GM18499 (cell line): ENCODE results near the gene SPINDOC.
"Not testable (repeated sequence)": the region's sequence is repeated elsewhere in the genome, so short reads cannot be mapped to it uniquely, and the experiment has no call there.

Experiments
- ATAC-seq: cut with Tn5 transposase; IDR thresholded peaks from one replicate; pipeline ENCODE4 v1.9.1; 2021; ENCODE audit warnings: moderate number of reproducible peaks; ENCODE audit not compliant: insufficient read depth, unreplicated experiment

The SPINDOC gene

DNA sequence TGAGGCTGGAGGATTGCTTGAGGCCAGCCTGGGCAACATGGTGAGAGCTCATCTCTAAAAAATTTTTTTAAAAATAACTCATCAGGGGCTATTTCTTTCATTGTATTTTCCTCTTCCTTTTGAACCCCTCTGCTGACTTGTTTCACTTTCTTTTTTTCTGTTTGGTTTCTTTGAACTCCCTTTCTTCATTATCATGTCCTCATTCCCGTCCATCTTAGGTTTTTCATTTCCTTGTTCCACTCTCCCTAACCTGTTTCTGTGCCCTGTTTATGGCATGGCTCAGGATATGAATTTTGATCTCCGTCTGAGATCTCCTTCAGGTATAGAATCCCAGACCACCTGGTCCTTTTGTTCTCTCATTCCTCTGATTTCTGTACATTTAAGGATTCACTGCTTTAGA, 38.1 kb downstream of the SPINDOC start:
- no peak for ATAC-seq

DNA sequence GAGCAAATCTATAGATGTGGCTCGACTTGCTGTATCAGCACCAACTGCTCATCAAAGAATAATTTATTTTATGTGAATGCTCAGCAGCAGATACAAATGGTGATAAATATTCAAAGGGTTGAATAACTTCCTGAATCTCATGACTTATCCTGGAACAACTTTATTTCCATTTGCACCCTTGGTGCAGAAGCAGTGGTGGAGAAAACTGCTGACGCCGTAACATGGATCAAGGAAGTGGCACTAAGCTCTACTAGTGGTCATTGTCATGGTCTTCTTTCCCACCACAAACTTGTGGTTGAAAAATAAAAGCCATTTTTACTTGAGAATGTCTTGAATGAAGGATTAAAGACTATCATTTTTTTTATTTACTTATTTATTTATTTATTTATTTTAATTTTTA, 40.2 kb downstream of the SPINDOC start:
- no peak for ATAC-seq

DNA sequence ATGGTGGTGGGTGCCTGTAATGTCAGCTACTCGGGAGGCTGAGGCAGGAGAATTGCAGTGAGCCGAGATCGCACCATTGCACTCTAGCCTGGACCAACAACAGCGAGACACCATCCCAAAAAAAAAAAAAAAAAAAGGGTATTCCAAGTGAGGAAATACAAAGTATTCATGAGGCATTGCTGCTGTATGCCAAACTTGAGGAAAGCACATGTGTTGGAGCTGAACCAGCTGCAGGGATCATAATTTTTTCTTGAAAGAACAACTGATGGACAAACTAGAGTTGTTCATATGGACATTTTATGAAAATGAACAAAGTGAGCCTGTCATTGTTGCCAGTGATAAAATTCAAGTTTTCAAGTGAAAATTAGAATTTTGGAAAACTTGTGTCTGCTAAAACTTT, 41.4 kb downstream of the SPINDOC start:
- ATAC-seq, result no peak

DNA sequence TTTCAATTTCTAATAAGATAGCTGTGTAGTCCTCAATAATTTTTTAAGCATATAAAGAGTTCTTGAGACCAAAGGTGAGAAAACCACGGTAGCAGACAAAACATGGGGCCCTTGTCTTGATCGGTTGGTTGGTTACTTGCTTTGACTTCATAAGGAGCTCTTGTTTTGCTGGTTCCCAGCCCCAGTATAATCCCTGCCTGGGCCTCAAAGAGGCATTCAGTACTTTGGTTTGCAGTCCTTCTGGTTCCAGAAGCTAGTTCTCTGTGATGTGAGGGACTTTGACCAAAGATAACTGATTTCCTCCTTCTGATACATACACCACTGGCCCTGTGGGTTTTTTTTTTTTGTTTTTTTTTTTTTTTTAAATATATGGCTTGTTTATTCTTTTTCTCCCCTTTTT, 42.7 kb downstream of the SPINDOC start:
- no peak for ATAC-seq

DNA sequence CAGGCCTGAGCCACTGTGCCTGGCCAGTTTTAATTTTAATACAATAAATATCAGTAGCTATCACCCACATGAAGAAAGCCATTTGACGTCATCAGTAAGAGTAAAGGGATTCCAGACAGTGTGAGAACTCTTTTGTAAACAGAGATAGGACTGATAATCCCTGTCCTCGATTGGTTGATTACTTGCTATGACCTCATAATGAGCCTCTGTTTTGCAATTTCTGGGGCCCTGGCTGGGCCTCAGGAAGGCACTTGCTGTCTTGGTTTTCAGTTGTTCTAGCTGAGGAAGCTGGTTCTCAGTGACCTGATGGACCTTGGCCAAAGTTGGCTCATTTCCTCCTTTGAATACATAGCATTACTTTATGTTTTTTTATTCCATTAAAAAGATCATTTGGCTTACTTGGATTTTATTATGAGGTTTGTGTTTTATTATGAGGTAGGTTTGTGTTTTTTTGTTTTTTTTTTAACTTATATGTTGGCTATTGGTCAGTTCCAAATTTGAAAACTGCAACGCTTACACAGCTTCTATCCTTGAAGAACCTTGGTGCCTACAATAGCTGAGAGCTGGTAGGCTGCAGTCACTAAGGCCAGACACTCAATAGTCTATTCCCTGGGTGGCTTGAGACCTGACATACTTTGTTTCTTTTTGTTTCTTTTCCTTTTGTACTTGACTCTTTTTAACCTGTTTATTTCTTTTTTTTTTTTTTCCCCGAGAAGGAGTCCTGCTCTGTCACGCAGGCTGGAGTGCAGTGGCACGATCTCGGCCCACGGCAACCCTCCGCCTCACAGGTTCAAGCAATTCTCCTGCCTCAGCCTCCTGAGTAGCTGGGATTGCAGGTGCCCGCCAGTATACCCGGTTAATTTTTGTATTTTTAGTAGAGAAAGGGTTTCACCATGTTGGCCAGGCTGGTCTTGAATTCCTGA, 45.6 kb downstream of the SPINDOC start:
- ATAC-seq, result no peak

DNA sequence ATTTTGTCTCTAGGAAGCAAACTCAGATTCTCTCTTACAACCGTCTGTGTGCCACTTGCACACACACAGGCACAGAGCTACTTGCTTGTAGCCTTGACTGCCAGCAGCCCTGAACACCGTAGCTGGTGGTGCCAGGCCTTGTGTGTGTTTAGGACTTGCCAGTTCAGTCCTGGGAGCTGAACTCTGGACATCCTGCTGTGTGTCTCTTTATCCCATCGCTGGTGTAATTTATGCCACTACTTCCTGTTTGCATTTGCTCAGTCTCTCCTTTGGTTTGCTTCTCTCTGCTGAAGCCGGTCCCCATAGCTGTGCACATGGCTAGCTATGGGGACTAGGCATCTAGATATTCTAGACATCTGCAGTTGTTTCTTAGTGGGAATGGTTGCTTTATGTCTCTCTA, 49.7 kb downstream of the SPINDOC start:
- no peak for ATAC-seq

DNA sequence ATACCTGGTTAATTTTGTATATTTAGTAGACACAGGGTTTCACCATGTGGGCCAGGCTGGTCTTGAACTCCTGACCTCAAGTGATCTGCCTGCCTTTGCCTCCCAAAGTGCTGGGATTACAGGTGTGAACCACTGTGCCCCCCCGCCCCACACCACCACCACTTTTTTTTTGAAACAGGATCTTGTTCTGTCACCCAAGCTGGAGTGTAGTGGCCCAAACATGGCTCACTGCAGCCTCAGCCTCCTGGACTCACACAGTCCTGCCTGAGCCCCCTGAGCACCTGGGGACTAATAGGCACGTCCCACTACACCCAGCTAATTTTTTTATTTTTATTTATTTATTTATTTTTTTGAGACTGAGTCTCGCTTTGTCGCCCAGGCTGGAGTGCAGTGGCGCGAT, 50.4 kb downstream of the SPINDOC start:
- not testable (repeated sequence) for ATAC-seq

DNA sequence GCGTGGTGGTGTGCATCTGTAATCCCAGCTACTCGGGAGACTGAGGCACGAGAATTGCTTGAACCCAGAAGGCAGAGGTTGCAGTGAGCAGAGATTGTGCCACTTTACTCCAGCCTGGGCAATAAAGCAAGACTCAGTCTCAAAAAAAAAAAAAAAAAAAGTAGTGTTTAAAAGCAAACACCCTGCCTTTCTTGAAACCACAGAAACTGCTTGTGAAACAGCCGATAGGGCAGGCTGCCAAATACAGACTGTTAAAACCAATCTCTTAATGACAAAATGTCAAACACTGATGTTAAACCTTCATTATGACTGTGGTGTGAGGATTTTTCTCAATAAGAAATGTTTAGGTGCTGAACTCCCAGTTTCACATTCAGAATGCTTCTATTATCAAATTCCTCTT, 53.0 kb downstream of the SPINDOC start:
- no peak for ATAC-seq

DNA sequence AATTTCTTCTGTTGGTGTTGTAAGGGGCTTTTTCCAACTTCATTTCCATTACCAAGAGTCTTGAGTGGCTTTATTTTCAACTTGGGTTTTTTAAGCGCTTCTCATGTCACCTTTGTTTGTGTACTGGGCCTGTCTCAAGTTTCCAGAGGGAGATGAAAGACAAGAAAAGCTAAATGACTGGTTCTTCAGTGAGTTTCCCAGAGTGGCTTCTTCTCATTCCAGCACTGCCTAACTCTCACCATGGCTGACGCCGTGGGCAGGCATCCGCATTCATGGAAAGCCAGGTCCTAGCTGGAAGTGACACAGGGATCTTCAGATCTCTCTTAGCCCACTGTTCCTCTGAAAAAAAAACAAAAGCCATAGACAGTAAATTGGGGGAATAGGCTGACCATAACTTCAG, 54.3 kb downstream of the SPINDOC start:
- no peak for ATAC-seq

DNA sequence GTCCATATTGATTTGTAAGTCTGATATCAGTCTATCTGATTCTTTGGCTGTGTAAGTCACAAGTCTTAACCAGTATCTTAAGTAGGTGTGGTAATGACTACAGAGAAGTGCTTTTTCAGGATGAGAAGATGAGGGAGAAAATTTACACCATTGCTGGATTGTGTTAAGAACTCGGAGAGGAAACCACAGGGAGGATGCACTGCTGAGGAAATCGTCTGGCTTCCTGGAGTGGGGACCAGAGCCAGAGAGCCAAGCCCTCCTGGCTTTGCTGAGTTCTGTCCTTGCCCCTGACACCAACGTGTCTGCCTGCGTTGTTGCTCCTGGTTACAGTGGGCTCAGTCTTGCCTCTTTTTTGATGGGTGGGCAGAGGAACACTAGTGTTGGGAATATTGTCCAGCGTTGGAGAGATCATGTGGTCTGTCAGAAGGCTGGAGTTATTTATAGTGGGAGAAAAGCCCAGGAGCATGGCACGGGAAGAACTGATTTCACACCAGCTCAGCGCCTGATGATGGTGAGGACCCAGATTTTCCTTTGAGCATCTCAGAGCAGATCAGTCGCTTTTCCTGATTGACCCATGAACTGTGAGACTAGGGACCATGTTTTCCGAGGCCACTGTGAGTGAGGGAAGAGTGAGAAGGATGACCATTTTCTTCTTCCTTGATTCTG, 55.3 kb downstream of the SPINDOC start:
- no peak for ATAC-seq

DNA sequence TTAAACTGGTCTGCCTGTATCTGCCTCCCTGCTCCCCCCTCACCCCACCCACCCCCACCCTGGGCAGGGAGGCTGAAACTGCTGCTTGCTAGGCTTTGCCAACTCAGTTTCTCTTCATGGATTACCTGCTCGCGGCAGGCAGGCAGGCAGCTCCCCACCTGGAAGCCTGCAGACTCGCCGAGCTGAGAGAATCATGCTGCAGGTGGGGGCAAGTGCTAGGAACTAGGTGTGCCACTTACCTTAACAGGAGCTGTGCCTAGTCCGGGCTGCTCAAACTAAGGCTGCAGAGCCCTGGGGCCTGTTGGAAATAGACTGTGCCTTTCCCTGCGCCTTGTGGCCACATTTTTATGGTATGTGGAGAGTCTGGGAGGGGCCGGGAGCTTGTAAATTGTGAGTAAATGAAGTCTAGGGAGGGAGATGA, 55.9 kb downstream of the SPINDOC start:
- ATAC-seq, result no peak

DNA sequence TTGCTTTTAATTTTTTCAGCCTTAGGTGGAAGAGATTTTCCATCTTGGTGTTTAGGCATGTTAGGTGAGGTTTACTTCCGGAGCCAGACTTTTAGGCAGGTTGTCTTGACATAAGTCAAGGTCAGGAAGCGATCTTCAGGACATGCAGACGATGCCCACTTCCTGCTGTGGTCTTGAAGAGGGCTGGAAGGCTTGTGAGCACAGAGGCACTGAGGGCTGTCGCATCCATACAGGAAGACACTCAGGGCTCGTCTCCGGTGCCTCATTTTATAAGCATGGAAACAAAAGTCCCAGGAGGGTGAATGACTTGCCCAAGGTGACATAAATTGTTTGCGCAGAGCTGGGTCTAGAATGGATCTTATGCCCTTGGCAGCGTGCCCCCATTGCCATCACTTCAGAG, 56.4 kb downstream of the SPINDOC start:
- ATAC-seq, result no peak

DNA sequence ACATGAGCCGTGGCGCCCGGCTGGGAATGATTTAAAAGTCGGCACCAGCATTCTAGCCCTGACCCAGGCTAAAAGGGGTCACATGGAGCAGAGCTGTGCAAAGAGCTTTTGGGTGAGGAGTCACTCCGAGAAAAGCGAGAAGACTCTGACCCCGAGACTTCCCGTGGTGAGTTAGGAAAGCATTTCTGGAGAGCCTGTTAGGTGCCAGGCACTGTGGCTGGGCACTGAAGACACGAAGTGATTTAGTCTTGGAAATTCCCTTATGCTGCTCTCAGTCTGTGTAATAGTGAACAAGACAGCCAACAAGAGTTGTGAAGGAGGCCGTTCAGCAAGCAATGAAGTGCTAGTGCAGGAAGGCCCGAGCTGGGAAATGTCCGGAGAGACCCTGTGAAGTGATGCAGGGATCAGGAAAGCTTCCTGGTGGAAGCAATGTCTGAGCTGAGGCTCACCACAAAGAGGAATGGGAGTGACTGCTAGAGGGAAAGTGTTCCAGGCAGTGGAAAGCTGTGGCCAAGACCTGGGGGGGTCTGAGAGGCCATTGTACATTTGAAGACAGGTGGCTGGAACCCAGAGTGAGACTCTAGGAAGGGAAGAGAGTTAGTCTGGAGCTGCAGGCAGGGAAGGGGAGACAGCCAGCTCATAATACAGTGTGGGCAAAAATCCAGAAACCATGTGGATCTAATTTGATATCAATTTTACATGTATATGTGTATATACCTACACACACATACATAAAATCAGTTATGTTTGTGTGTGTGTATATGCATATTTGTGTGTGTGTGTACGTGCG, 57.3 kb downstream of the SPINDOC start:
- no peak for ATAC-seq

DNA sequence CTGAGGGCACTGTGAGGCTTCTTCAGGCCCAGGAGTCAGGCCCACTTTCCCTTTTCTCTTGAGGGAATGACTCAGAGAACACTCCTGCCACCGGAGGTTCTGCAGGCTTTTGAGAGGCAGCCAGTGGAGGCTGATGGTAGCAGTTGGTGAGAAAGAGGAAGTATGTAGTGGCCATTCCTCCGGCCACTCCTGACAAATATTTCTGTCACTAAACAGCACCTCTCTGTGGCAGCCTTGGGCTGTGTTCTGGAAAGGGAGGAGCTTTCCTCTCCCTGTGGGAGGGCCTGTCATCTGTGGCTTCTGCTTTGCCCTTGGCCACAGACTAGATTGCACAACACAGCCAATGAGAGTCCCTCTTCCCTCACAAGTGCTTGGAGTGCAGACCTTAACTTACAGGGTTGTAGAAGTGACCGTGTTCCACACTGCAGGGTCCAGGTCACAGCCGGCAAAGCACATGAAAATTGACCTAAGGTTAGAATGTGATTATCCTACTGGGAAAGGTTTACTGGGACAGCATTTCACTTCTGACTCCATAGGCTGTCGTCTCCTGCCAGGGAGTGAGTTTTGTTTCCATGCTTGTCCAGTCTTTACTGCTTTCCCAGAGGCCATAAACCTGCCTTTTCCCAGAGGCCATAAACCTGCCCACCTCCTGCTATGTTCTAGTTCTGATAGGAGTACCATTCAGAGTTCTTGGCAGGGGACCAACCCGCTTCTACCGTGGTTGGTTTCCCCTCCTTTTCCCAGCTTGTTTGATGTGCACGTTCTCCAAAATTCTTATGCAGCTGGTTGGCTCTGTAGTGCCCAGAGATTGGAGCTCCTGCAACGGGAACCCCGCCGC, 58.9 kb downstream of the SPINDOC start:
- peak; percentile 82 for ATAC-seq

DNA sequence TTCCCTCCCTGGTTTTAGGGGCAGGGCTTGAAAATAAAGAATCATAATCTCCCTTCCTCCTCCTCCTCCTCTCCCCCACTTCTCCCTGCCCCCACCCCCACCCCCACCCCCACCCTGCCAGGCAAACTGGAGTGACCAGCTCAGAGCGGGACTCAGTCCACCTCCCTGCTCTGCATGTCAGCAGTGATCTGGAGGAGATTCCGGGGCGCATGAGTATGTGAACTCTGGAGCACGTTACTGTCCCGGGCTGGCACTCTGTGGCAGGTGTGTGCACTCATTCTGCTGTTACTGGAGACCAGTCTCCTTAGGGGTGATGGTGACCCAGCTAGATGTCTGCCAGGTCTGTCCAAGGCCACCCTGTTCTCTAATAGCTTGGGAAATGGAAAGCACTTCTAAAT, 59.5 kb downstream of the SPINDOC start:
- ATAC-seq, result no peak

DNA sequence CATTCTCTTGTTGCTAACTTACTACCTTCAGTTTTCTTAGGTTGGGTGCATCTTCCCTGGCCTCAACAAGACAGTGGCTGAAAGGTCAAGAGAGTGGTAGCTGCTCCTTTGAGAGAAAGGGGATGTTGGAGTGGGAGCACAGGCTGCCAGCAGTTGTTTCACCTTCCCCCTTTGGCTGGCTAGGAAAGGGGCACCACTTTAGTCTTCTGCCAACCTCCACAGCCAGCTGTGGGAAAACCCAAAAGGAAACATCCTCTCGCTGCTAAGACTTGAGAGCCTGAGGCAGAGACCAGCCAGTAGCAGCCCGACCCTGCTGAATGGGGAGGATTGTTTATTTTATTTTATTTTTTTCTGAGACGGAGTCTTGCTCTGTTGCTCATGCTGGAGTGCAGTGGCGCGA, 60.1 kb downstream of the SPINDOC start:
- ATAC-seq, result no peak

DNA sequence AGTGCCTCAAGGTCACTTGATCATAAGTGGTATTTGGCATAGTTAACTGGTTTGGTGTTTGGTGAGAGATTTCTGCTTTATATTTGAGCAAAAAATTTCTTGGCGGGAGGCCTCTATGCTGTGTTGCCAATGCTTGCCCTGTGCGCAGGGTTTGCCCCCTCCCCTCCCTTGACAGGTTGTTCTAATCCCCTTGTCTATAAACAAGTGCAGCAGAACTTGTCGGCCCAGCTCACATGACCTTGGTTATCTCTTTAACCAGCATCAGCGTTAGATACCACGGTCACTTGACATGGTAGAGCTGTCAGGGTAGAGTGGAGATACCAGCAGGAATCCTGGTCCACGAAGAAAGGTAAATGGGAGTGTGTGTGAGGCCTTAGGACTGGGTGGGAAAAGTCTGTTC, 61.3 kb downstream of the SPINDOC start:
- no peak for ATAC-seq

DNA sequence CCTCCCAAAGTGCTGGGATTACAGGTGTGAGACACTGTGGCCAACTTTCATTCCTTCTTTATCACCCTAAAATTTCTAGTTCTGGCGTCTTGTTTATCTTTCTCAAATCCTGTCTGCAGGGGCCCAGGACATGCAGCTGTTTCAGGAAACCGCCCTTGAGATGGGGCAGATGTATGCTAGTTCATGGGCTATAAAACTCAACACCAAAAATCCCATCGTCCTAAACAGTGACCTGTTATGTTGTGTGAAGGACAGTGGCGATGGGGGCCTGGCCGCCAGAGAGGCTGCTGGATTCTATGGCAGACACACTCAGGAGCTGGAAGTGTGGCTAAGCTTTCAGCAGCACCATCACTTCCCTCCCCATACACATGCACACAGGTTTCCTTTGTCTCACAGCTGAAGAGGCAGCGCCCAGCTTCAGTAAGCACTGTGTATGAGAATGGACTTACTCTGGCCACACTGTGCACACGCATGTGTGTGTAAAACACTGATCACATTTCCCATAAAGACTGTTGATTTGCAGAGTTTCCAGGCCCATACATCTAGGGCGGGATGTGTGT, 62.3 kb downstream of the SPINDOC start:
- ATAC-seq, result no peak

DNA sequence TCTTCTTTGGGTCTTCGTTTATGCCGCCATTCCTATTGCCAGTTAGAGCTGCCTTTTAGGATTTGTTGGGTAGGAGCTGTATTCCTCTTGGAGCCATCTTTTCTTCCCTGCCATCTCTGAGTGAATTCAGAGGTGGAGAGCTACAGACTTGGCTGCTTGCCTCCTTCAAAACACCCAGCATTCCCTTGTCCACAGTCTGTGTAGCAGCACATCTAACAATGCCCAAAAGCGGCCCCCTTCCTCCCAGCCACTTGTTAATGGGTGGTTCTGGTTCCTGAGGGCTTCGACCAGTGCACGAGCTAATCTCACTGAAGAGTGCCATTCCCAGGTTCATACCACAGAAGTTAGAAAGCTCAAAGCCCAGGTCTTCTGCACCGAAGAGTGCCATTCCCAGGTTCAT, 63.4 kb downstream of the SPINDOC start:
- no peak for ATAC-seq
